GM19438 (cell line): Measurements from ENCODE around the gene OLFML3.
"Not testable (repeated sequence)": the region's sequence is repeated elsewhere in the genome, so short reads cannot be mapped to it uniquely, and the experiment has no call there.

Experiments used
- ATAC-seq: cut with Tn5 transposase; IDR thresholded peaks from one replicate; pipeline ENCODE4 v1.9.1; 2021; ENCODE audit warnings: low read depth; ENCODE audit not compliant: unreplicated experiment

The OLFML3 gene

GRCh38 chr1:113947388-113948107 lies 31.7 kb upstream of the OLFML3 start:
- no peak for ATAC-seq

GRCh38 chr1:113948151-113948550 lies 31.1 kb upstream of the OLFML3 start:
- not testable (repeated sequence) for ATAC-seq

GRCh38 chr1:113949007-113949406 lies 30.3 kb upstream of the OLFML3 start:
- ATAC-seq = no peak

GRCh38 chr1:113950908-113951307 lies 28.4 kb upstream of the OLFML3 start:
- no peak for ATAC-seq

- ATAC-seq = no peak
These were observed 27.6 kb upstream of the OLFML3 start for GRCh38 chr1:113951719-113952118.

- ATAC-seq = no peak
These were observed 21.3 kb upstream of the OLFML3 start for GRCh38 chr1:113957984-113958383.

- ATAC-seq = no peak
These were observed 20.6 kb upstream of the OLFML3 start for GRCh38 chr1:113958691-113959090.

- ATAC-seq = no peak
These were observed 15.9 kb upstream of the OLFML3 start for GRCh38 chr1:113963281-113963906.

- no peak for ATAC-seq
These were observed 13.4 kb upstream of the OLFML3 start for GRCh38 chr1:113965703-113966412.

- ATAC-seq = no peak
These were observed 6.3 kb upstream of the OLFML3 start for GRCh38 chr1:113972954-113973353.

GRCh38 chr1:113975211-113975895 lies 3.9 kb upstream of the OLFML3 start:
- ATAC-seq = no peak

- ATAC-seq = no peak
These were observed 2.5 kb upstream of the OLFML3 start for GRCh38 chr1:113976609-113977278.

GRCh38 chr1:113977906-113978305 lies 1.4 kb upstream of the OLFML3 start:
- ATAC-seq = no peak

- ATAC-seq = no peak
These were observed 836 bp downstream of the OLFML3 start for GRCh38 chr1:113980110-113980509.

- no peak for ATAC-seq
These were observed 3.0 kb downstream of the OLFML3 start for GRCh38 chr1:113981962-113982931.

GRCh38 chr1:113982949-113983348 lies 3.7 kb downstream of the OLFML3 start:
- ATAC-seq = no peak

- ATAC-seq = no peak
These were observed 4.1 kb downstream of the OLFML3 start for GRCh38 chr1:113983391-113983790.

- no peak for ATAC-seq
These were observed 4.6 kb downstream of the OLFML3 start for GRCh38 chr1:113983826-113984225.

GRCh38 chr1:113984710-113985109 lies 5.4 kb downstream of the OLFML3 start:
- ATAC-seq = no peak
